ENCODE measurements around the gene PHACTR1. TPM values are rescaled to one million over a fixed set of nuclear protein-coding genes. Genes with fewer than 3 reads are reported as not detected.

PHACTR1 gene
- total RNA-seq, 1 donor from 2014 or later: 2.5 TPM

DNA sequence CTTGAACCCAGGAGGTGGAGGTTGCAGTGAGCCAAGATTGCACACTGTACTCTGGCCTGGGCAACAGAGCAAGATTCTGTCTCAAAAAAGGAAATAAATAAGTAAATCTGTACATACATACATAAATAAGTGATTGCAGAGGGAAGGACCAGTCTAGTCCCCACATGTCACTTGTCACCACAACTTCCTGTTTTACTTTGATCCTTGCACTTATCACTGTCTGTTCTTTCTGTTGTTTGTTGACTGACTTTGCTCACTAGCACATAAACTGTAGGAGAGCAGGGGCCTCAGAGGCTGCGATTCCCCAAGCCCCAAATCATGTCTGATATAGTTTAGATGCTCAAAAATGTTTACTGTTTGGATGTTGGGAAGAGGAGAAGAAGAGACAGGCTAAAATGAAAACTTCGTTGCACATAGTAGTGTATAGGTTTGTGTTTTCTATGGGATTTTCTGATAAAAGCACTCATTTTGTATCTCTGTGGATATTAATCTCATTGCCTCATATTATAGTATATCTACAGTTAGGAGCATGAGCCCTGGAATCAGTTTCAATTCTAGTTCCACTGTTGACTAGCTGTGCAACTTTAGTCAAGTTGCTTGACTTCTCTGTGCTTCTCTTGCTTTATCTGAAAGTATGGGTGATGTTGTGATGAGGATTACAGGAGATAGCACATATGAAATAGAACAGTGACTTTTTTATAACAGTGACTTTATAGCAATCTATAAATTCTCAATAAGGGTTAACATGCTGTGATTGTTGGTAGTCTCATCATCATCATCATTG is 446.8 kb downstream of the PHACTR1 start:
- DNase-seq: no peak

DNA sequence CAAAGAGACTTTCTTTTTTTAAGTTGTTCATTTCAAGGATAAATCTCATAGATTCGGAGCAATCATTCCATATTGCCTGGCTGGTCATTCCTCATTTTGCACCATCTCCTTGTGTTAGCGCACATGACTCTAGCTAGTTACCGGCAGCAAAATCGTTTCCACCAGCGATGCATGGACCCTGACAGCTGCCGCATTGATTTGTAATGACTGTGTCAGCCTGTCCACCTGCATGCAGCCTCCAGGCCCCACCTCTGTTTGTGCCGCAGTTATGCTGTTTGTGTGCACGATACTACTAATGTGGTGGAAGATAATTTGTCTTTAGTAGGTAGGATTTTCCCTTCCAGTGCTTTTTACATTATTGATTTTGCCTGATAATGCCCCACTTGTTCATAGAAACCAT is 447.7 kb downstream of the PHACTR1 start:
- no peak for DNase-seq

DNA sequence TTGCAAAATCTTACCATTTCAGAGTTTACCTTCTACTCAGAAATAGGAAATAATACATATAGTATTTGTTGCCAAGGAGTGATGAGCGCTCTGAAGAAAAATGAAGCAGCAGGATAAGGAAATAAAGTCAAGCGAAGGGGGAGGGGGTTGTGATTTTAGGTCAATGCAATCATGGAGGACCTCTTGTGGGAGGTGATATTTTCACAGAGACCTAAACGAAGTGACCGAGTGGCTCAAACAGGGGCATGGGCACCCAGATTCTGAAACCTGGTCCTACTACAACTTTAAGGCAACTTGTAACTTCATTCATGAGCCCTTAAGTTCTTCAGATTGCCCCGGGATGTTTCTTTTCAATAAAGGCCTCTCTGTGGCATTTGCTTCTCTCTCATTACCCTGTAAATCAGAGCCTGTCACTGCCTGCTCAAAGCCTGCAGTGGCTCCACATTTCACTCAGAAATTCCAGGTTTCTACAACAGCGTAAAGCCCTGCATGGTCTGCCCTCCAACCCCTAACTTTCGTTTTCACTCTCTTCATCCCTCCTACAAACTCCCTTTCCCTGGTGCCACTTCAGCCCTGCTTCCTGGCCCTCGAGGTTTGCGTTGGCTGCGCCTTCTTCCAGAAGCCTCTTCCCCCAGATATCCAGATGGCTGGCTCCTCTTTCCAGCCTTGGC is 449.1 kb downstream of the PHACTR1 start:
- DNase-seq: no peak

DNA sequence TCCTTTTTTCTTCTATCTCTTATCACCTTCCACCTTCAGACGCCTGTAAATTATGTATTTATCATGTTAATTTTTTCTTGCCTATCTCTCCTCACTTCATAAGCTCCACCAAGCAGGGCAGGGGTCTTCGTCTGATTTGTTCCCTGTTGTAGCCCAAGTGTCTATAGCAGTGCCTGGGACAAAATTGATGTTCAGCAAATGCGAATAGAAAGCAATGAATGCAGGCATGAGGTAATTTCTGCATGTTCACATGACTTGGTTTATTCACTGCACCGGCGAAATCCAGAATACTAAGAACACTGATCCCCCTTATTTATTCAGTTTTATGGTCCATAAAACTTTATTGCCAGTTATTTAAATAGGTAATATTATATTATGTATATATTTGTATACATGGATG is 449.7 kb downstream of the PHACTR1 start:
- DNase-seq: no peak

DNA sequence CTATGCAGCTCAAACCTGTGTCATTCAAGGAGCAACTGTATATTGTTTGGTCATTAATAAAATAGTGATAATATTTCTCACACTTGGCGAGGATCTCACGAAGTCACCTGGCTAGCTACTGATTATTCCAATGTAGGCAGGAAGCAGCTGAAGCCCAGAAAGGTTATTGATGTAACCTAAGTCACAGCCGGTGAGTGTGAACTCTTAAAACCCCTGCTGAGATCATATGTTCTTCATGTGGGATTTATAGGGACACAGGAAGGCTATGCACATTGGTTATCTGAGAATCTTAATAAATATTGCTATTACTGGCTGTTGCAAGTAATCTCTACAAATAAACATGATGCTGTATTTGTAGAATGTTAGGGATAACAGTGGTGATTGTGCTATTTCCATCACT is 450.3 kb downstream of the PHACTR1 start:
- DNase-seq: no peak

GRCh38 chr6:13172291-13172690 is 455.7 kb downstream of the PHACTR1 start:
- DNase-seq: no peak

GRCh38 chr6:13175087-13175486 is 458.5 kb downstream of the PHACTR1 start:
- DNase-seq: no peak

DNA sequence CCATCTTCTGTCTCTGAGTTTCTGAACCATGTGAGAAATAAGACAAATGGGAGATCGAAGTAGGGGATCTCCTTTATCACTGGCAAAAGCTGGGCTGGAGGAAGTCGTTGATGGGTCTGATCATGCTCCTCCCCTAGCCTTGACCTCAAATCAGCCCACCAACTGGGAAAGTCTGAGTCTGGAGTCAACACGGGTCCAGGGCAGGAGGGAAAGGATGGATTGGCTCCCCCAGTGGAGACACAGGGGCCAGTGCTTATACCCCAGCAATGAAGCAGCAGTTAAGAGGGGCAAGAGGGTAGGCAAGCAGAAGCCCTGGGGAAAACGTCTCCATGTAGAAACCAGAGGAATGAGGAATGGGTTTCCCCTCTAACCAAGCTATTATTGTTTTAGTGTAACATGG is 459.2 kb downstream of the PHACTR1 start:
- DNase-seq: no peak

- no peak for DNase-seq
These were observed 461.1 kb downstream of the PHACTR1 start for GRCh38 chr6:13177664-13178063.

GRCh38 chr6:13178107-13178506 is 461.5 kb downstream of the PHACTR1 start:
- DNase-seq: no peak

- no peak for DNase-seq
These were observed 464.0 kb downstream of the PHACTR1 start for GRCh38 chr6:13180538-13180937.

DNA sequence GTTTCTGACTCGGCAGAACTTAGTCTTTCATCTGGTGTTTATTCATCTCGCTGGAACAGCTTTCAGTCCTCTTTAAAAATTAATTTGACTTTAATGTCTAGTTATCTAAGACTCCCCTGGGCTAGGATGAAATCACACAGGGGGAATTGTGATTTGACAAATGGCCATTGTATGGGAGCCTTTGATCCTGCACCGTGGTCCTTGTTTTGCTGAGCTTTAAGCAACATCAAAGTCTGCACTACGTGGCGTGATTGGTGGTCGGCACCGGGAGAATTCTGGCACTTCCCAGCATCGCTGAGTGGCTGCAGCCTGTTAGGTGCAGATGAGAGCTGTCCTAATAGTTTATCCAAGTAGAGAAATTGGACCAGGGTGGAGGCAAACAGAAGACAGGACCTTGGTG is 464.8 kb downstream of the PHACTR1 start:
- no peak for DNase-seq

GRCh38 chr6:13183415-13184088 is 467.0 kb downstream of the PHACTR1 start:
- no peak for DNase-seq

- no peak for DNase-seq
These were observed 467.5 kb downstream of the PHACTR1 start for GRCh38 chr6:13184089-13184468.

- DNase-seq: no peak
These were observed 468.0 kb downstream of the PHACTR1 start for GRCh38 chr6:13184547-13184946.

GRCh38 chr6:13186861-13187260 is 470.3 kb downstream of the PHACTR1 start:
- DNase-seq: no peak

DNA sequence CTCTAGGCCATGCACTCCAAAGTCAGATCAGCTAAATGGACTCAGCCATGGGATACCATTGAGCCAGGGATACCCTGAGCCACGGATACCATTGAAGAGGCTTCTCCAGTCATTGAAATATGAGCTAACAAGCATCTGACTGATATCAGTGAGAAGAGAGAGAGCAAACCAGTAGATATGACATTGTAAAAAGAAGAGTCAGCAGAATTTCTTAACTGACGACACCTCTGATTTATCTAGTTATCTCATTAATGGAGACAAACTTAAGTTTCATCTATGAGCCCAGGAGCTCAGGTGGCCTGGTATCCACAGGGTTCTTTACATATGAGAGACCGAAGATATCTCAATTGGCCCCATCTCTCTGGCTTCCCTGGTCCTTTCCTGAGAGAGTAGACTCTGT is 471.1 kb downstream of the PHACTR1 start:
- no peak for DNase-seq

- no peak for DNase-seq
These were observed 471.7 kb downstream of the PHACTR1 start for GRCh38 chr6:13188306-13188705.

DNA sequence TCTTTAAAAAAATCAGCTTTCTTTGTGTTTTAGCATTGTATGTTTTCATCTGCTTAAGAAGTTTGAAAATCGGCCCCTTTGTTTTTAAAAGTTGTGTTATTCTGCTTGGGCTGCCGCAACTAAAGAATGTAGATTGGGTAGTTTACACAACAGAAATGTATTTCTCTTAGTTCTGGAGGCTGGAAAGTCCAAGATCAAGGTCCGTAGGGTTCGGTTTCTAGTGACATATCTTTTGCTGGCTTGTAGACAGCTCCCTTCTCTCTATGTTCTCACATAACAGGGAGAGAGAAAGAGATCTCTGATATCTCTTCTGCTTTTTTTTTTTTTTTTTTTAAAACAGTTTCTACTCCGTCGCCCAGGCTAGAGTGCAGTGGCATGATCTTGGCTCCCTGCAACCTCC is 473.1 kb downstream of the PHACTR1 start:
- DNase-seq: no peak

DNA sequence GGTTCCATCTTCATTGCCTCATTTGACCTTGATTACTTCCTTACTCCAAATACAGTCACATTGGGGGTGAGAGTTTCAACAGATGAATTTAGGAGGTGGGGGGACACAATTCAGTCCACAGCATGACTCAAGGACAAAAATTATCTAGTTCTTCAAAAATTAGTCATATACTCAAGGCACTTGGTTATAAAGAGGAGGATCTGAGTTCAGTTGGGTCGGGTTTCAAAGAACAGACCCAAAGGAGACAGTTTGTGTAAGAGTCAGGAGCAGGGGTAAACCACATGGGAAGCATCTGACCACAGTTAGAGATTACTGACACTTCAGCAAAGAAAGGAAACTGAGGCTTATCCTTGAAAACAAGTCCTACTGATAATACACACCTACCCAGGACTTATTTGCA is 473.8 kb downstream of the PHACTR1 start:
- DNase-seq: no peak

DNA sequence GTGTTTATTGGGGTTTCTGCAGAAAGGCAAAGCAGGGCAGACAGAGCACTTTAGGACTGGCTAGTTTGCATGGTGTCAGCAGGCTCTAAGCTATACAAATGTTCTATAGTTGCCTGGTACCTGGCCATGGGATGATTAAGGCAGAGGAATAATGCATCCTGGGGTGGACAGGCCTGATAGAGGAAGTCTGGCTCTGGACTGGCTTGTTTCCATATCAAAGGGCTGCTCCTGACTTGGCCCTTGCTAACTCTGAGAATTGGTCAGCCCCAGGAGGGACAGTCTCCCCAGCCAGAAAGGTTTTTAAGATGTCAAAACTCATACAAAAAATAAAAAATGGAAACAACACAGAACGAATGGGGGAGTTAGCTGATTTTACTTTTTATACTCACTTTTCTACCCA is 474.9 kb downstream of the PHACTR1 start:
- no peak for DNase-seq

DNA sequence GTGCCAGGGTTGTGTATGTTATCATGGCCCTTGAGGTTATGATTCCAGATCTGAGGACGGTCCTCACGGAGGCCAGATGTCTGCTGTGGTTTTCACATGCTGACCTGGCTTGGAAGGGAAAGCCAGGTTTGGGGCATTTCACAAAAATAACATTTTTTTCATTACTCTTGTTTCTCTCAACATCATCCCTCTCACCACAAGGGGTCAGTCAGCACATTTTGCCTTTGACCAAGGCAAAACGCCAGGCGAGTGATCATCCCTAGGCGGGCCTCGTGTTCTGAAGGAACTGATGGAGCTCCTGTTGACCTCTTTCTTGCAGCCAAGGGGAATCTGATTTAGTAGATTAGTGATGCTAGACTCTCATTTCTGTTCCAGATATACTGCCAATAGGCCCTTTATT is 478.3 kb downstream of the PHACTR1 start:
- peak; percentile 48 for DNase-seq

DNA sequence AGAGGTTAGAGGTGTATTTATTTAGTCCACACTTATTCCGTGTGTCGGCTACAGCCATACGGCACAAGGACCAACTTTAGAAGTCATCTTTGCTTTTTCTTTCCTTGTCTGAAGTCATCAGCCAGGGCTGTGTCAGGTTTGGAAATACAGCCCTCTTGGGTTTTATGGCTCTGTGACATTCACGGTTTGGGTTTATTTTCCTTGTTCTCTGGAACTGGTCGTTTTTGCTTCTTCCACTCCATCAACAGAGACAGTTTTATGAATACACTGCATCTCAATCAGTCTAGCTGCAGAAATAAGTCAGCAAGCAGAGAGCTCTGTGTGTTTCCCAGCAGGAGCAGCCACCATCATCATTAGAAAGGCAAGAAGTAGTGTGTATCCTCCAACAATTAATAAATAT is 479.2 kb downstream of the PHACTR1 start:
- no peak for DNase-seq

DNA sequence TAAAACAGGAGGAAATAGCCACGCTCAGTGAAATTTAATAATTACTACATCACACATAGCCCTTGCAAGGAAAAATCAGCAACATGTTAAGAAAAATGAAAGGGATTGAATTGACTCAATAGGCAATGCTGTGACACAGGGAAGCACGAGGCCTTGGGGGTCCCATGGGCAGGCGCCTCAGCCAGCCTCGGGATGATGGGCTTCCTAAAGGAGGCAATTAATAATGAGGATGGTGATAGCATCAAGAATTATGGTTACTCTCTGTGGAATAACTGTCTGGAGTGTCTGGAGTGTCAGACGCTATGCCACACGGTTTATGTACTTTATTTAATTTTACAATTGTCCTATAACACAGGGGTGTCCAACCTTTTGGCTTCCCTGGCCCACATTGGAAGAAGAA is 481.6 kb downstream of the PHACTR1 start:
- no peak for DNase-seq

Measured in tongue (tissue), 2 donors.